ENCODE results near the gene CYP2C8. TPM values are rescaled to one million over a fixed set of nuclear protein-coding genes. Genes with fewer than 3 reads are reported as not detected.
"Not testable (repeated sequence)": the region's sequence is repeated elsewhere in the genome, so short reads cannot be mapped to it uniquely, and the experiment has no call there.

CYP2C8 gene
- total RNA-seq, 2 donors from 2014 or later, result 3.1 to 3.4 TPM

- H3K9ac ChIP-seq (ENCODE audit: extremely low read depth, low read length, poor library complexity, severe bottlenecking), result no peak overlapping the region
Observed at GRCh38 chr10:95097805-95098204, 28.5 kb upstream of the CYP2C8 start.

GRCh38 chr10:95096143-95096542 lies 26.8 kb upstream of the CYP2C8 start:
- Mint-ChIP-seq H3K36me3 (ENCODE audit: low read depth) (no peaks in the 10 kb centered on the region), H3K4me1 (no peaks in the 10 kb centered on the region), H3K27me3 (ENCODE audit: insufficient read depth) (no peaks in the 10 kb centered on the region), H3K9me3 (peaks cover 1% of the 10 kb centered on the region), H3K4me3 (no peak overlapping the region), H3K27ac (no peak overlapping the region)
- Histone ChIP-seq H3K27me3 (ENCODE audit: control insufficient read depth, insufficient read depth, low read length, poor library complexity, severe bottlenecking) (no peaks in the 10 kb centered on the region), H3K4me1 (ENCODE audit: control insufficient read depth, insufficient read depth, low read length) (no peaks in the 10 kb centered on the region), H3K9ac (ENCODE audit: extremely low read depth, low read length, poor library complexity, severe bottlenecking) (no peak overlapping the region), H3K4me3 (ENCODE audit: low read length) (no peak overlapping the region), H3K36me3 (ENCODE audit: control insufficient read depth, insufficient read depth, low read length) (no peaks in the 10 kb centered on the region), H3K27ac (ENCODE audit: low read depth, low read length) (no peak overlapping the region), H3K9me3 (ENCODE audit: control insufficient read depth, low read length) (no peaks in the 10 kb centered on the region)
- TF ChIP-seq, protein P1, sequence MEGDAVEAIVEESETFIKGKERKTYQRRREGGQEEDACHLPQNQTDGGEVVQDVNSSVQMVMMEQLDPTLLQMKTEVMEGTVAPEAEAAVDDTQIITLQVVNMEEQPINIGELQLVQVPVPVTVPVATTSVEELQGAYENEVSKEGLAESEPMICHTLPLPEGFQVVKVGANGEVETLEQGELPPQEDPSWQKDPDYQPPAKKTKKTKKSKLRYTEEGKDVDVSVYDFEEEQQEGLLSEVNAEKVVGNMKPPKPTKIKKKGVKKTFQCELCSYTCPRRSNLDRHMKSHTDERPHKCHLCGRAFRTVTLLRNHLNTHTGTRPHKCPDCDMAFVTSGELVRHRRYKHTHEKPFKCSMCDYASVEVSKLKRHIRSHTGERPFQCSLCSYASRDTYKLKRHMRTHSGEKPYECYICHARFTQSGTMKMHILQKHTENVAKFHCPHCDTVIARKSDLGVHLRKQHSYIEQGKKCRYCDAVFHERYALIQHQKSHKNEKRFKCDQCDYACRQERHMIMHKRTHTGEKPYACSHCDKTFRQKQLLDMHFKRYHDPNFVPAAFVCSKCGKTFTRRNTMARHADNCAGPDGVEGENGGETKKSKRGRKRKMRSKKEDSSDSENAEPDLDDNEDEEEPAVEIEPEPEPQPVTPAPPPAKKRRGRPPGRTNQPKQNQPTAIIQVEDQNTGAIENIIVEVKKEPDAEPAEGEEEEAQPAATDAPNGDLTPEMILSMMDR (conservative IDR thresholded peaks at IDR 0.05), result no peak
- DNase-seq, result no peak
- WGBS, 2 experiments (ENCODE audit: insufficient coverage in 1 of 2, insufficient read length in 1 of 2), result 100% methylated on average over 1 of the region's 1 CpG

More at GRCh38 chr10:95097805-95098204, 28.5 kb upstream of the CYP2C8 start:
- no peak overlapping the region for H3K4me3 ChIP-seq (ENCODE audit: low read length)
- Mint-ChIP-seq H3K36me3 (ENCODE audit: low read depth) (no peaks in the 10 kb centered on the region), H3K27ac (no peak overlapping the region), H3K4me1 (no peaks in the 10 kb centered on the region), H3K9me3 (no peaks in the 10 kb centered on the region), H3K27me3 (ENCODE audit: insufficient read depth) (no peaks in the 10 kb centered on the region), H3K4me3 (no peak overlapping the region)
- TF ChIP-seq, protein P1 (conservative IDR thresholded peaks at IDR 0.05), result no peak
- H3K36me3 ChIP-seq (ENCODE audit: control insufficient read depth, insufficient read depth, low read length), result no peaks in the 10 kb centered on the region
- DNase-seq, result no peak
- no peaks in the 10 kb centered on the region for H3K27me3 ChIP-seq (ENCODE audit: control insufficient read depth, insufficient read depth, low read length, poor library complexity, severe bottlenecking)
- H3K4me1 ChIP-seq (ENCODE audit: control insufficient read depth, insufficient read depth, low read length), result no peaks in the 10 kb centered on the region
- H3K9me3 ChIP-seq (ENCODE audit: control insufficient read depth, low read length), result no peaks in the 10 kb centered on the region
- H3K27ac ChIP-seq (ENCODE audit: low read depth, low read length), result no peak overlapping the region
- WGBS, 2 experiments (ENCODE audit: insufficient coverage in 1 of 2, insufficient read length in 1 of 2), result 67 to 86% methylated on average over 1 of the region's 1 CpG

GRCh38 chr10:95079626-95080025 lies 10.3 kb upstream of the CYP2C8 start:
- H3K9ac ChIP-seq (ENCODE audit: extremely low read depth, low read length, poor library complexity, severe bottlenecking); H3K27ac ChIP-seq (ENCODE audit: low read depth, low read length); H3K36me3 Mint-ChIP-seq (ENCODE audit: low read depth); H3K4me1 ChIP-seq (ENCODE audit: control insufficient read depth, insufficient read depth, low read length); H3K4me3 ChIP-seq (ENCODE audit: low read length); DNase-seq; H3K4me1 Mint-ChIP-seq; H3K36me3 ChIP-seq (ENCODE audit: control insufficient read depth, insufficient read depth, low read length); H3K4me3 Mint-ChIP-seq; H3K27me3 Mint-ChIP-seq (ENCODE audit: insufficient read depth); H3K27ac Mint-ChIP-seq; H3K27me3 ChIP-seq (ENCODE audit: control insufficient read depth, insufficient read depth, low read length, poor library complexity, severe bottlenecking): not testable (repeated sequence)
- peaks cover 14% of the 10 kb centered on the region for H3K9me3 ChIP-seq (ENCODE audit: control insufficient read depth, low read length)
- H3K9me3 Mint-ChIP-seq, result peaks cover 36% of the 10 kb centered on the region
- WGBS, 2 experiments (ENCODE audit: insufficient coverage in 1 of 2, insufficient read length in 1 of 2), result 82 to 100% methylated on average over 1 to 3 of the region's 5 CpGs

GRCh38 chr10:95077556-95077955 lies 8.3 kb upstream of the CYP2C8 start:
- no peak overlapping the region for H3K4me3 Mint-ChIP-seq
- H3K27ac ChIP-seq (ENCODE audit: low read depth, low read length), result no peak overlapping the region
- no peaks in the 10 kb centered on the region for H3K4me1 ChIP-seq (ENCODE audit: control insufficient read depth, insufficient read depth, low read length)
- TF ChIP-seq, protein P1 (conservative IDR thresholded peaks at IDR 0.05), result no peak
- H3K36me3 ChIP-seq (ENCODE audit: control insufficient read depth, insufficient read depth, low read length), result no peaks in the 10 kb centered on the region
- no peaks in the 10 kb centered on the region for H3K36me3 Mint-ChIP-seq (ENCODE audit: low read depth)
- no peak overlapping the region for H3K9ac ChIP-seq (ENCODE audit: extremely low read depth, low read length, poor library complexity, severe bottlenecking)
- H3K9me3 Mint-ChIP-seq, result peaks cover 34% of the 10 kb centered on the region
- peaks cover 4% of the 10 kb centered on the region for H3K27me3 Mint-ChIP-seq (ENCODE audit: insufficient read depth)
- H3K27me3 ChIP-seq (ENCODE audit: control insufficient read depth, insufficient read depth, low read length, poor library complexity, severe bottlenecking), result no peaks in the 10 kb centered on the region
- peaks cover 14% of the 10 kb centered on the region for H3K9me3 ChIP-seq (ENCODE audit: control insufficient read depth, low read length)
- no peaks in the 10 kb centered on the region for H3K4me1 Mint-ChIP-seq
- H3K4me3 ChIP-seq (ENCODE audit: low read length), result no peak overlapping the region
- DNase-seq, result no peak
- H3K27ac Mint-ChIP-seq, result no peak overlapping the region
